ENCODE results near the gene SLC39A8.
"Not testable (repeated sequence)": the region's sequence is repeated elsewhere in the genome, so short reads cannot be mapped to it uniquely, and the experiment has no call there.

SLC39A8 gene

DNA sequence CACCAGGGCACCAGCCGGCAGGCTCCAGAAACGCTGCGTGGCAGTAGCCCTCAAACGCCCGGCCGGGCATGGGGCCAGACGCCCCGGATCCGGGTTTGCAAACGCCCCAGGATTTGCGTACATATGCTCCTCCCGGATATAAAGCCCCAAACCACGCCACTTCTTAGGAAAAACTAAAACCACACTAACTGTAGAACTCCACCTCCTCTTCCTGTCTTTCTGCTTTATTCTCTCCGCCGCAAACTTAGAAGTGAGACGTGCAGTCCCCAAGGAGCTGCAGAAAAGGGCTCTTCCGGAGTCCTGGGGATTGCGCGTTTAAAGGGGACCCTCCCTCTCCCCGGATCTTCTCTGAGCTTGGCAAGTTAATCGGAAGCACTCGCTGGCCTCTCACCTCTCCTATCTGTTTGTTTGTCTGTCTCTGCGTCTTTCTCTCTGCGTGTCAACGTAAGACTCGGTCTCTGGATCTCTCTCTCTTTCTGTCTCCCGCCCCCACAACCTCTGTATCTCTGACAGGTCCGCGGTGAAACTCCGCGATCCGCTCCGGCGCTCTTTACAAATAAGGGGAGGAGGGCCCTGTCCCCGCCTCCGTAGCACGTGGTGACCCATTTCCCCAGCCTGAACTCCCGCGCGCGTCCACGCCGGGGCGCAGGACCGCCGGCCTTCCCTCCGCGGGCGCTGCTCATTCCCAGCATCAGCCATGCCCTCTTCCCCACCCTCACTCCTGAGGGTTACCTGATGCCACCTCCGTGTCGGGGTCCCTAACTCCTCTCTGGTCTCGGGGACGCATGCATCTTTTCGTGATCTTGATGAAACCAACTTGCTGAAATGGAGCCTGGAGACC is at the start of gene SLC39A8:
SLC39A8 (minus strand) TSS at position 529 of the 841 bp plus-strand sequence. CDS start 820 bp downstream, outside the sequence.
- peak; percentile 93 for DNase-seq

DNA sequence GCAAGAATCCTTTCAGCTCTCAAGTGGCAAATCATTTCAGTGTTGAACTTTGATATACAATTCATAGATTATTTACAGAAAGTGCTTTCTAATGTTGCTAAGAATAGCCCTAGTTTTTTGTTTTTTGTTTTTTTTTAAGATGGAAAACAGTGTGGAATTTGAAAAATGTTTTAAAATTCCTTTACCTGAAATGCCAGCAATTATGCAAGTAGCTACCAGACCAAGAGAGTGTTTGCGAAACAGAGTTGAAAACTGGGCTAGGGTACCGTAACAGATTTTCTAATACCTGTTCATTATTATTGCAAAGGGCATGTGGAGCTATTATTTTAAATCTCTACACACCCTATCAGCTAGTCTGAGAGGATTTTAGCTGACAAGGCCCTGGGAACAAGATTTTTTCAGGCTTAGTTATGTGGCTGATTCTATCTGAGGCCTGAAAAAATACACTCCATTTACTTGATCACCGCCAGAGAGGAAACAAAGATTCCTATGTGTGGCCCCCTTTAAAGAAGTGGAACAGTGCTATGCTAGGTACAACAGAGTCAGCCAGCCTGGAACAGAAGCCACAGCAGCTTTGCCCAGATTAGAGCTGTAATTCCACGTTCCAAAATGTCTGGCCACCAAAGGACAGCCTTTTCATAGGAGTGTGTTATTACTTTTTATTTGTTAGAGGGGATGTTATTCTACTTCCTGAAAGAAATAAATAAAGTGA is 46.9 kb upstream of the SLC39A8 start:
- DNase-seq = no peak

DNA sequence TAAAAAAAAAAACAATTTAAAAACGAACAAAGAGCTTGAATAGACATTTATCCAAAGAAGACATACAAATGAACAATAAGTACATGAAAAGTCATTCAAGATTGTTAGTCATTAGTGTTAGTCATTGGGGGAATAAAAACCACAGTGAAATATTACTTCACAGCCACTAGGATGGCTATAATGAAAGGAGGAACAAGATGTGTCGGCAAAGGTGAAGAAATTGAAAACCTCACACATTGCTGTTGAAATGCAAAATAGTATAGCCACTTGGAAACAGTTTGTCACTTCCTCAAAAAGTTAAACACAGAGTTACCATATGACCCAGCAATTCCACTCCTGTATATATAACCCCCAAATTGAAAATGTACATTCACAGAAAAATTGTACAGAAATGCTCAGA is 45.2 kb upstream of the SLC39A8 start:
- no peak for DNase-seq

DNA sequence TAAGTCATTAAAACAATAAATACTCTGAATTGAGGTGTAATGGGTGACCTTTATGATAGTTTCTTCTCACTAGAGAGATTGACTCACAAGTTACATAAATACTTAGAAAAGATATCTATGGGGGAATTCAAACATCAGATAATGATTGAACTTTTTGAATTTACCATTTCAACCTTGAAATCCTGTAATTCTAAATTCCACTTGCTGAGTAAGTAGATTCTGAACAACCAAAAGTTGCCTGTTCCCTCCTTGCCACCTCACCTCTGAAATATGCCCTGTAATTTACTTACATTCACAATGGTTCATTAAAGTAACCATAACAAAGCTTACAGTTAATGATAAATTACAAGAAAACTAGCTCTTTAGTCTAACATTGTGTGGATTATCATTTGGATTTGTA is 43.3 kb upstream of the SLC39A8 start:
- DNase-seq = no peak

DNA sequence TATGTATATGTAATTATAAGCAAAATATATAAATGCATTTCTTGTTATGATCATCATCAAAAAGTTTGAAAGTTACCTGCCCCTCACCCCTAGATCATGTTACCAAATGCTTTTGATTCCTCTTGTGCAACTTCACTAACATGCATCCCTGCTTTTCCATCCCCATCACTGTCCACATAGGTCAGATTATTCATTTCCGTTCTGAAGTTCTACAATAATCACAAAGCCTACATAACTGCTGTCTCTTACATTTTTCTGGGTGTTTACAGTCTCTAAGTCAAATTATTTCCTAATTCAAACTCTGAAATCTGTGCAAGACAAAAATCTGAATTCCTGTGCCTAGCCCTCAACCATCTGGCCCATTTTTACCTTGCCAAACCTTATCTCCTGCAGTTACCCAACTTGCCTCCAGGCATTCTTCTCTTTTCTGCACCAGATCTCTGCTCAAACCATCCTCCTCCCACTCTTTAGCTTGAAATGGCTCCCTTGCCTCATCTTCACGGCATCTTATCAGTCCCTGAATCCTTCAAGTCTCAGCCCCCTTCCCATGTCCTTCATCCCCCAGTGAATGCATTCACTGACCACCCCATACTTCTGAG is 42.4 kb upstream of the SLC39A8 start:
- DNase-seq = no peak

DNA sequence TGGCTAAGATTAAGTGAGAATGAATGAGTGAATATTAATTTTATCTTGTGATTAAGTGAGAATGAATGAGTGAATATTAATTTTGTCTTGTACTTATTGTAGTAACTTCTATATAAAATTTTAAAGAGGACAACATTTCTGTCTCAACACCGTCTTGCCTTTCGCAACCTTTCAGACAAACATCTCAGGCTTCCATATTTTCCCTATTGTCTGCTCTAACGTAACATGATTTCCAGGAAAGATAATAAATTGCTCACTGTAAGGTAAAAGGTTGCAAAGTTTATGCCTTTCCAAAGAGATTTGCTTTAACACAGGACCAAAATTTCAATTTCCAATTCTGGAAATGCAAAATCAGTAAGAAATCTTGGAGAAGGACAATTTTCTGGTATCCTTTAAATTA is 41.7 kb upstream of the SLC39A8 start:
- no peak for DNase-seq

DNA sequence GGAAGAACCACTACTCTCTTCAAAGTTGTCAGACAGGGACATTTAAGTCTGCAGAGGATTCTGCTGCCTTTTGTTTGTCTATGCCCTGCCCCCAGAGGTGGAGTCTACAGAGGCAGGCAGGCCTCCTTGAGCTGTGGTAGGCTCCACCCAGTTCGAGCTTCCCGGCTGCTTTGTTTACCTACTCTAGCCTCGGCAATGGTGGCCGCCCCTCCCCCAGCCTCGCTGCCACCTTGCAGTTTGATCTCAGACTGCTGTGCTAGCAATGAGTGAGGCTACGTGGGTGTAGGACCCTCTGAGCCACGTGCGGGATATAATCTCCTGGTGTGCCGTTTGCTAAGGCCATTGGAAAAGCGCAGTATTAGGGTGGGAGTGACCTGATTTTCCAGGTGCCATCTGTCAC is 35.0 kb upstream of the SLC39A8 start:
- DNase-seq = not testable (repeated sequence)

DNA sequence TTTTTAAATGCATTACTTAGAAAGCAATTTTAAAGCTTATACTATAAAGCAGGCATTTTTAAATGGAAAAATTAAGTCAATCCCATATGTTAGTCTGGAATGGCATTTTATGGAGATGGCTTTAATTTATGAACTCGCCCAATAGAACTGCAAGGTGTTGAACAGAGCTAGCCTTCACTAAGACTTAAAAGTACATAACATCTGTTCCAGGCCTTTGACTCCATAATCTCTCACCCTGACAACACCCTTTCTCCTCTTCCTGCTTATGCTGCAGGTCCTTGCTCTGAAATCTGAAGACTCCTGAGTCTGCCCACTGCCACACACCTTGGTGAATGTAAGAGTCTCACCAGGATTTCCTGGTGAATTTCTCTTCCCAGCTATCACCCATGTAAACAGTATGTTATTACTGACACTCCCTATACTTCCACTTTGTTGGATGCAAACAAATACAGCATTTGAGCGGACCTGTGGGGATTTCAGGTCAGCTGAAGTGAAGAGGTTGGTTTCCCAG is 17.7 kb upstream of the SLC39A8 start:
- DNase-seq = no peak

DNA sequence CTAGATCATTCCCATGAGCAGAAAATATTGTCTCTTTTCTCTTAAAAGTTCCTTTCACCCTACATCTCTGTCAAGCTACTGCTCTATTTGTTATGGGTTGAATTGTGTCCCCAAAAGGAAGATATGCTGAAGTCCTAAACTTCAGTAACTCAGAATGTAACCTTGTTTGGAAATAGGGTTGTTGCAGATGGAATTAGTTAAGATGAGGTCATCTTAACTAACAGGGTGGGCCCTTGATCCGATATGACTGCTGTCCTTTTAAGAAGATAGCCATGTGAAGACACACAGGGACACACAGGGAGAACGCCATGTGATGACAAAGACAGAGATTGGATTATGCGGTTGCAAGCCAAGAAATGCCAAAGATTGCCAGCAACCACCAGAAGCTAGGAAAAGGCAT is 12.8 kb upstream of the SLC39A8 start:
- DNase-seq = no peak

DNA sequence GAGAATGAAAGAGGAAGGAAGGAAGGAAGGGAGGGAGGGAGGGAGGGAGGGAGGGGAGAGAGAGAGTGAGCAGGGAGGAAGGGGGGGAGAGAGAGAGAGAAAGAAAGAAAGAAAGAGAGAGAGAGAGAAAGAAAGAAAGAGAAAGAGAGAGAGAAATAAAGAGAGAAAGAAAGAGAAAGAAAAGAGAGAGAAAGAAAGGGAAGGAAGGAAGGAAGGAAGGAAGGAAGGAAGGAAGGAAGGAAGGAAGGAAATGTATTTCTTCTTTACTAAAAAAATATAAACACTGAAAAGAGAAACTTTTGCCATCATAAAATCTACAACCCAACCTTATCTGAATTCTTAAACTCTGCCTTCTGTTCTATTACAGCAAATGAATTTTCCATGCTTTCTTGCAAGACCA is 12.4 kb upstream of the SLC39A8 start:
- not testable (repeated sequence) for DNase-seq

DNA sequence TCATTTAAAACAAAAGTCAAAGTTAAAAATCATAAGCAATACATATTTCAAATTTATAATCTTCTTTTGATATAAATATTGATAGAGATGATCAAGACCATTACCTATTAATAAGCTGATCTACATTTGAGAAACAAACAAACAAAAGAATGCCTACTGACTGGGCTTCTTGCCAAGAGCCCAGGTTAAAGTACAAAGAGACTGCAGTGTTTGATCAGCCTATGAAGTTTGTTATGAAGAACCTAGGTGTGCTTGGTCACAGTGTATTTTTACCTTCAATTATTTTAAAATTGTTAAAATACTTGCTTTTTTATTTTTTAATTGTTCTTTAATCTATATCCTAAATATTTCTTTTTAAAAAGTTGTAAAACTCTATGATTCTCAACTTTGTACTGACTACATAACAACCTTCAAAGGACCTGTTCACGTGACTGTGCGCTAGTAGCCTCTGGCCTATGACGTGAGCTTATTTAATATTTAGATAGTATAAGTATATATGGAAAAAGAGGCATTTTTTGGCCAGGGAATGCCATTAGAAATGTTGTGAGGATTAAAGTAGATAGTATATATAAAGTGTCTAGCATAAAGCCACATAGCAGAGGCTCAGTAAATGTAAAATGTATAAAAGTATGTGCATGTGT is 11.4 kb upstream of the SLC39A8 start:
- no peak for DNase-seq

DNA sequence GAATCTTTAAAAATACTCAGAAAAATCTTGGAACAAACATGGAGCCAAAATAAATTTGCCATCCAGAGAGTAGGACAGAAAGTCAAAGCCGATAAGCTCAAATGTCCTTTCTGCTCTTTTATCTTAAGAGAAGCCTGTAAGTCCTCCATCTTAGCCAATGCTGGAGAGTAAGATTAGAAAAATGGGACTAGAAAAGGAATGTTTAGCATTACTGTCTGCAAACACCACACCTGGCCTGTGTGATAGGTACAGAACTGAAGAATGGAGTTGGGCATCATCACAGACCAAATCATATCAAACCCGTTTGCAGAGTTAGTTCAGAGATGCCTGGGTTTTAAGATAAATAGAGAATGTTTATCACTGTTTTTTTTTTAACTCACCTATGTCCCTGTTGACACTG is 10.5 kb upstream of the SLC39A8 start:
- DNase-seq = no peak

DNA sequence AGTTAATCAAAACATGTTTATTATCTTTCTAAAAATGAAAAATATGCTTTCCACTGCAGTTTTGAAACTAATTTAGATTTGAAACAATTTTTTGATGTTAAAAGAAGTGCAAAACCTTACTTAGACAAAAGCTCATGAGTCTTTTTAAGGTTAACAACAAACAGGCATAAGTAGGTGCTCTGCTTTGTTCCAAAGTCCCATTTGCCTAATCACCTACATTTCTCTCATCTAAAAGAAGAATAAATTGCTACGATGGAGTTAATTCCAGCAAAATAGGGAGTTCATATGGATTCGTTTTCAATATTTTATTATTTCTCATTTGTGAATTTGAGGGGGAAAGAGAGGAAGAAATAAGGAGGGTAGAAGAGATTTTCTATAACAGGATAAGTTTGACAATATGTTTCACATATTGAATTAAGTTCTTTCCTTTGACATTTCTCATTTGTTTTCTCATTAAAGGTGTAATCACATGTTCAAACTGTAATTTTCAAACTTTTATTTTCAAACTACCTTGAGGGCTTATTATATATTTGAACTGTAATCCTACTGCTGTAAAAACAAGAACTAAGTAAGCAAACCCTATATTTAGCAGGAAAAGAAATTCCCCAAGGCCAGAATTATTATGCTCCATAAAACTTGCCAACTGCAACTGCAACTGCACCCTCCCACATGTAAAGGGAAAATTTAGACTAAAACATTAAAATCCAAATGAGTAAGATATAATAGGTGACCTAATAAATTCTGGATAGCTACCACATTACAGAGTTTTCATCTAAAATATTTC is 9.6 kb upstream of the SLC39A8 start:
- no peak for DNase-seq

DNA sequence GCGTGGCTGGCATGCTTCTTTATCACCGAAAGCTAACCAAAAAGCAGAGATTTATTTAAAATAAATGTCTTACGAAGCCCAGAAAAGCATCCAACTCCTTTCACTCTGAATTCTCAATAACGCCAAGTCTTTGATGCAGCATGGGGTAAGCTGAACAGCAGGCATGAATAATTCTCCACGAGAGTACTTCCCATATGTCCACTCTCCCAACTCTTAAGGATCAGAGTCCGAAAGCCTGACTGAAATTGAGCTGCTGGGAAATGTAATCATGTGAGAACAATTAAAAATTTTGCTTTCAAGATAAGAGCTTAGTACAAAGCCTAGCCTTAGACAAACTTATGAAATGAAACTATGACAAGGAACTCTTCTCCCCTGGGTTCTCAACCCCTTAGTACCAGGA is 7.5 kb upstream of the SLC39A8 start:
- DNase-seq = no peak

DNA sequence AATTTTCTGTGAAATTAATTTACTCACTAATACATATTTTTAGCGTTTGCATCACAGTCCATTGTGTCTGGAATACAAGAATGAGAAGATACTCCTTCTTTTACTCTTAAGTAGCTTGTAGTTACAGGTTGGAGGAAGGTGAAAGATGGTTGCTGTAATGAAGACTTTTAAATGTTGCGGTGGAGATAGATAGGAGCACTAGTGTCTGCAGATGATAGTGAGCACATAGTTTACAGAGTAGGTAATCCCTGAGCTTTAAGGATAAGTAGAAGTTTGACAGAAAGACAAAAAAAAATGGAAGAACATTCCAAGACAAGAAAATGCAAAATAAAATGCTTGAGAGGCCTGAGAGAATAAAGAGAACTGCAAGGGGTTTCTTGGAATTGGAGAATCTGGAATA is 5.4 kb upstream of the SLC39A8 start:
- no peak for DNase-seq

DNA sequence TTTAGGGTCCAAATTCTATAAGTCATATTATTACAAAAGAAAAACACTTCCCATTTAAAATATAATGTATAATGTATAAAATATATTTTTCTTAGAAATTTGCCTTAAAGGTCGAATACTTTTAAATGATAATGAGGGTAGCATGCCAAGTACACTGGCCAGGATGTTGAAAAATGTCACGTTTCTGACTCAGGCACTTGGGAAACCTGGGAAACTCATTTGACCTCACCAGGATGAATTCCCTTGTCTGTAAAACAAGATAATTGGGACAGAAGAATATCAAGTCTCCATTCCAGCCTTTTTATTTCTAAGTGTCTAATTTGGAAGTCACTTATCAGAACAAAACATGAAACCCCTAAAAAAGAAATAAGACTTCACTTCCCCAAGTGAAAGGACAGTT is 3.4 kb upstream of the SLC39A8 start:
- DNase-seq = no peak

DNA sequence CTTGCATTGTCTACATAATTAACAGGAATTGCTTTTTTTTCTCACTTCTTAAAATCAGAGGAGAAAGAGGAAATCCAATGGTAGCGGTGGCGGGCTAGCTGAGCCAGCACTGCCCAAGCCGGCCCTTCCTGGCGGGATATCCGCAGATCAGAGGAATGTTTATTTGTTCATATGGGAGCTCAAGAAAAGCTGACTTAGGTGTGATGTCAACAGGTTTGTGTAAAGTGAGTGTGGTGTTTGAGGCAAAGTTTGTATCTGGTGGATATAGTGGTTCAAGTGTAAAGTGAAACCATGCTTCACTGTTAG is 466 bp upstream of the SLC39A8 start:
- DNase-seq = no peak

DNA sequence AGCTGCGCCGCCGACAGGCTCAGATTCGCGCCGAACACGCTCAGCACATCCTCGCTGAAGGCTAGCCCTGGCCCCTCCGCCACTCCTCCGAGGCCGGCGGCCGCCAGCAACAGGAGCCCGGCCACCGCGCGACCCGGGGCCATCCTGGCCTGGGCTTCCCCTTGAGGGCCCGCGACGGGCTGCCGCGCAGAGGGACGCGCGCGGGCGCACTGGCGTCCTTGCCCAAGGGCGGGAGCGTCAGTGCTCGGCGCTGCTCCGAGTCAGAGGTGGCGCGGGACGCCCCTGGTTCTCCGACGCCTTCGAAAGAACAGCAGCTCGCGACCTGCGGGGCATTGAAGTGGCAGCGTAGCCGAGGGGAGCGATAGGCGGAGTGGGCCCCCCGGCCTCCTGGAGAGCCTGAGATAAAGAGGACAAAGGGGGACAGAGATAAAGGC is 745 bp downstream of the SLC39A8 start:
- peak; percentile 76 for DNase-seq

DNA sequence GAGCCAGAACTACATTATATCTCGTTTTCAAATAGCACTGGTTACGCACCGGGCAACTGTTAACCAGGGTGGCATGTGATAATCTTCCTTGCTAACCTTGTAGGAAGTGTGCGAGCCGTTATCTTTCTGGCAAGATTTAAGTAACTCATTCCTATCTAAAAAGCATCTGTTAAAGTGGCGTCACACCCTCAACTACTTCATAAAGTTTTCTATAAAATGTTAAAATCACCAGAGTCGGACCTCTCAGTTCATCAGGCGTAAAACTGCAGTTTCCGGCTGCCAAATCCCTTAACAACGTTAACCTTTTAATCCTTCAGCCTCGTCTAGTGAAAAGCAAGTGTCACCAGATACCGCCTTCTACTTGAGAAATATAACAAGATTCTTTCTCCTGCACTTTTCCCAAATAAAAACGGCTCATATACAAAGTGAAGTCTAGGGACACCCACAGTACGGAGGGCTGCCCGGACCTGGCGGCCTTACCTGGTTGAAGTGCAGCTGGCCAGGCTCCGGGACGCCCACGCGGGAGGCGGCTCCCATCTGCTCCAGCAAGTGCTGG is 1.2 kb downstream of the SLC39A8 start:
- peak; percentile 70 for DNase-seq

DNA sequence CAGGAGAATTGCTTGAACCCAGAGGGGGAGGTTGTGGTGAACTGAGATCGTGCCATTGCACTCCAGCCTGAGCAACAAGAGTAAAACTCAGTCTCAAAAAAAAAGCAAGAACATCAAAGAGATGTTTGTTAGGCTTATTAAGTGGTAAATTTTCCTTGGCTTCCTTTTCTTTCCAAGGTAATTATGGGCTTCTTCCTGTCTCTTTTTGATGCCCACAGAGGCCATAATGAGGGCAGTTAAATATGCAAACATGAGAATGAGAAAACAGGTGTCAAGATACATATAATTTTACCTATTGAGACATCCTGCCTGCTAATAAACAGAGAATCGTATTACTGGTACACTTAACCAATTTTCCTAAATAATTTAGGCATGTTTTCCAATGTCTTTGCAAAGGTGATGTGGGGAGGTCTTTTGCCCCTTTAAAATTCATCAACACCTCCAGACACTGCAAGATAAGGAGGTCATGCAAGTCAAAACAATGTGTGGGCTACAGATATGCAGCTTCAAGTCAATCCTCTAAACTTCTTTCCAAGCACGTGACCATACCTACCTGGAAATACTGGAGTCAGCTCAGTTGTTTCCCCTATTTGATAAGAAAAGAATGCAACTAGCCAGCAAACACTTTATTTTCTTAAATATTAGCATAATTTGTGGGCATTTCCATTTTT is 2.7 kb downstream of the SLC39A8 start:
- no peak for DNase-seq

DNA sequence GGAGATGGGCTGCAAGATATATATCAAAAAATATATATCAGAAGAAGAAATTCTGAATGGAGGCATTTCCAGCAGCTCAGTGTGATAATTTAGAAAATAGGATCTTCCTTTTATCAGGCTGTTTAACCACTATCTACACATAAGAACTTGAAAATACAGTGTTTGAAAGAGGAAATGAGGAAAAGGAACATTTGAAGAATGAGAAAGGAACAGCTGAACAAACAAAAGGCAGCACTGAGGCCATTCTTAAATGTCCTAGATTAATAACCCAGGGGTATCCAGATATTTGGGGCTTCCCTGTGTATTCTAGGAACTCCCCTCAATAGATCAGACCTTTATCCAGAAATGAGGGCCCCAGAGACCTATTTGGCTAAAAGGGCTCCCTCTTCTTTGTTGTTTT is 4.1 kb downstream of the SLC39A8 start:
- no peak for DNase-seq

DNA sequence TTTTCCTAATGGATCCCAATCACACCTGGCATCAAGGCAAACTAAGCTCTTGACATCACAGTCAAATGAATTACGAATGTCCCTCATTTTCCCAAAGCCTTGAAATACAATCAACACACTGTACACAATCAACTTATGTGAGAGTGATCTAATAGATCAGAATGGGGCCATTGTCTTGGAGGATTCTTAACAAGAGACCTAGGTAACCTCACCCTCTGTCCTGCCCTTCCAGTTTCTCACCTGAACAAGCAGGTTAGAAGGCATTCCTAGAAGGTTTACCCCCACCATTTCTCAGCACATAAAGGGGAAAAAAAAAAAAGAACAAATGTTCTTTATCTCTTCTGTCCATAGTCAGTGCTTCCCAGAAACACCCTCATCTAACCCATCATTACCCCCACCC is 6.3 kb downstream of the SLC39A8 start:
- no peak for DNase-seq

Data from stimulated activated CD4-positive, alpha-beta T cell treated with anti-CD3 and anti-CD28 coated beads, Interleukin-1b, Interleukin-23, amount 100 ng/mL, for 48 hours (primary cell).